Sigmoid colon (tissue), 4 donors: ENCODE data around the gene FBP1.

Experiments
- CTCF ChIP-seq, 4 experiments: fragments of 450-650 bp in 3 of 4; fragments of 200-600 bp in 1 of 4; IDR thresholded peaks; one replicate each; pipeline ENCODE4 v1.5.1; 2016 to 2019; ENCODE audit warnings: antibody characterized with exemption in 4 of 4, mild to moderate bottlenecking in 3 of 4, moderate library complexity in 2 of 4
- EP300 ChIP-seq, 4 donors: sonication (generic); formaldehyde crosslinking; IDR thresholded peaks; one replicate each; pipeline ENCODE4 v1.6.1; 2017; ENCODE audit warnings: antibody characterized with exemption in 4 of 4
- POLR2AphosphoS5 ChIP-seq, 4 donors: sonication (generic); formaldehyde crosslinking; IDR thresholded peaks; one replicate each; pipeline ENCODE4 v1.6.1; 2017; ENCODE audit warnings: antibody characterized with exemption in 4 of 4

DNA sequence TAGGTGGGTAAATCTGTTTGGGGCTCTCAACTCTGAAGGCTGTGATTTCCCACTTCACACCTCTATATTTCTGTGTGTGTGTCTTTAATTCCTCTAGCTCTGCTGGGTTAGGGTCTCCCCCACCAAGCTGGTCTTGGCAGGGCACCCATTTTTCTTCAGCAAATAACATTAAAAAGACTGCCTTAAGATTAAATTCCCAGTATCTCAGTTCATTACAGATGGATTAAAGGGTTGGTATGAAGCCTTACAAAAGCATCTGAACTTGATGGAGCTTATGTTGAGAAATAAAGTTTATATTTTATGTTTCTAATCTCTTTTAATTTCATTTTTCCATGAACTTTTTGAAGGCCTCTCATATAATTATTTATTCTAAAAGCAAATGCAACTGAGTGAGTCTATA lies 72.8 kb downstream of the FBP1 start:
- no peak for TF ChIP-seq CTCF (IDR thresholded peaks at IDR 0.05)
- no peak for TF ChIP-seq EP300 (IDR thresholded peaks at IDR 0.05)
- no peak for TF ChIP-seq POLR2AphosphoS5 (IDR thresholded peaks at IDR 0.05)
